ENCODE data around the gene PERM1. TPM values are rescaled to one million over a fixed set of nuclear protein-coding genes. Genes with fewer than 3 reads are reported as not detected.

PERM1 gene
- total and polyA plus RNA-seq, 2 of the 13 experiments (the other 11 are each of a cell fraction or from before 2014, with no cell fraction given), result 0.04 to 0.29 TPM

GRCh38 chr1:1000357-1001056 lies 18.6 kb upstream of the PERM1 start (continued):
- TF ChIP-seq ZBTB4 (CRISPR knock-in tag; IDR thresholded peaks at IDR 0.05; ENCODE audit: borderline replicate concordance) (no peak), SRY (CRISPR knock-in tag; IDR thresholded peaks at IDR 0.05) (peak; percentile 89; the same call in 1 of the 2 replicates), MEIS1 (CRISPR knock-in tag; IDR thresholded peaks at IDR 0.05; ENCODE audit: borderline replicate concordance) (peak; percentile 49; the same call in 1 of the 2 replicates), MTF1 (CRISPR knock-in tag; IDR thresholded peaks at IDR 0.05) (no peak), SNAI1 (CRISPR knock-in tag; IDR thresholded peaks at IDR 0.05; ENCODE audit: borderline replicate concordance) (no peak), XBP1 (CRISPR knock-in tag; IDR thresholded peaks at IDR 0.05) (no peak), ZBTB7A (CRISPR knock-in tag; IDR thresholded peaks at IDR 0.05) (peak; percentile 91), SSRP1 (CRISPR knock-in tag; IDR thresholded peaks at IDR 0.05) (no peak; the same call in 1 of the 2 replicates), CTCF (CRISPR knock-in tag; IDR thresholded peaks at IDR 0.05) (no peak; the same call in 1 of the 2 replicates), NCOA1 (CRISPR knock-in tag; IDR thresholded peaks at IDR 0.05) (peak; percentile 34; the same call in 1 of the 2 replicates), MXD4 (CRISPR knock-in tag; IDR thresholded peaks at IDR 0.05) (peak; percentile 78), RFX1 (IDR thresholded peaks at IDR 0.05) (no peak), BORCS8-MEF2B (CRISPR knock-in tag; IDR thresholded peaks at IDR 0.05) (0 out of 2 replicates have a peak, but pooled peaks have one; percentile 35), TARDBP (CRISPR knock-in tag; IDR thresholded peaks at IDR 0.05) (peak; percentile 43), FOXM1 (CRISPR knock-in tag; IDR thresholded peaks at IDR 0.05) (0 out of 2 replicates have a peak, but pooled peaks have one; percentile 49), CSRNP1 (CRISPR knock-in tag; IDR thresholded peaks at IDR 0.05) (peak; percentile 56), POGZ (CRISPR knock-in tag; IDR thresholded peaks at IDR 0.05) (peak; percentile 71), MTA3 (CRISPR knock-in tag; IDR thresholded peaks at IDR 0.05) (no peak), ZBTB46 (CRISPR knock-in tag; IDR thresholded peaks at IDR 0.05; ENCODE audit: borderline replicate concordance) (peak; percentile 70; the same call in 1 of the 2 replicates), ZNF296 (CRISPR knock-in tag; conservative IDR thresholded peaks at IDR 0.05) (no peak), IKZF1 (IDR thresholded peaks at IDR 0.05) (no peak), BRD4 (CRISPR knock-in tag; IDR thresholded peaks at IDR 0.05) (peak; percentile 95; the same call in 1 of the 2 replicates)
